ENCODE measurements around the gene VAMP3.
A peak's percentile ranks its signal among the peaks of the same experiment; 100 is the strongest.
"Not testable (repeated sequence)": the region's sequence is repeated elsewhere in the genome, so short reads cannot be mapped to it uniquely, and the experiment has no call there.

VAMP3 gene

DNA sequence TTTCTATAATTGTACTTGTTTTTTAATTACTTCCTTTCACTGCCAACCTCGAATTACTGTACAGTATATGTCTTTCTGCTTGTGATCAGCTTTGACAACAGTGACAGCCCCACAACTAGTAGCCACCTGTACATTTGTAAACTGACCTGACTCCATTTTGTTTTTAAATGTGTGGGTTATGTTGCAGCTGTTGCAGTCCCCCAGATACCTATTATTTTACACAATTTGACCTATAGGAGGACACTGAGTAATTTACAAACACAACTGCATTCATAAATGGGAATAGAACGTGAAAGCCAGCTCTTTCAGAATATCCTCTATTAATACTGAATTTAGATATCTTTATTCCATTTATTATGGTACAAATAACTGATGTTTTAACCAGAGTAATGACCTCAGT, 2.5 kb upstream of the VAMP3 start:
- DNase-seq (ENCODE audit: low read depth), result no peak

DNA sequence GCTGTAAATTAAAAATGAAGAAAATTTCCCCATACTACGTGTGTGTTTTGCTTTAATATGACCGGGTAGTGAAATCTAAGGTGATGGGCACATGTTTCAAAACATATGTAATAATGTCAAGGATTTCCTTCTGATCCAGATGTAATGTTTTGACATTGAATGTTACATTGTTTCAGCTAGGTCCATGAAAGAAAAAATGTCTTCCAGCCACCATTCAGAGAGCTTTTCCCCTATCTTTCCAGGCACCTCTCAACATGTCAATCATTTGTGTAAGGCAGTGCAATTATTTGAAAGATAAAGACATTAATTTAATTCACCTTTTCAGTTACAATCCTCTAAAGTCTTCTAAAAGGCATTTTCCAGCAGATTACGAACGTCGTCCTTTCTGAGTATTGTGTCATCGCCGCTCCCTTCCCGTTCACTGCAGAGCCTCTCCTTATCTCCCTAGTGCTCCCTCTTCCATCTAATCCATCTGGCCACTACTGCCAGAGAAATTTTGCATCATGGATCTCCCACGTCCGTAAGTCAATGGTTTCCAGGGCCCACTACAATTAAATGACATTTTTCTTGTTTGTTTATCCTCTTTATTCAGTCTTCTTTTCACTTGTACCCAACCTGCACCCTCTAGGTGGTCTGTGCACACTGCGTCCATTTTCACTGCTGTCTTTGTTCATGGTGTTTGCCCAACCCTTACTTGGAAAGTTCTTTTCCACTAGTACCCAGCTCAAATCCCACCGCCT, 1.3 kb upstream of the VAMP3 start:
- DNase-seq (ENCODE audit: low read depth), result no peak

DNA sequence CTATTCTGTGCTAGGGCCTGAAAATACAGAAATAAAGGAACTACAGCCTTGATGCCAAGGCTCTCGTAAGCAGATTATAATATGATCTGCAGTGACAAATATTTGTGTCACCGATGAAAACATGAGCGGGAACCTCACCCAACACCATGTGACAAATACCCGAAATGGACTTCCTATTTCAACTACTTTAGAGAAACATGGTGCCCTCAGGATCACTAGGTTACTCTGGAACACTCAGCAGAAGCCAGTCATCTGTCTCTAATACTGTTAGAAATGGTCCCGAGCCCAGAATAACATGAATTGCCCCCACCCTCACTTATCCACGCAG, 463 bp upstream of the VAMP3 start:
- no peak for DNase-seq (ENCODE audit: low read depth)

DNA sequence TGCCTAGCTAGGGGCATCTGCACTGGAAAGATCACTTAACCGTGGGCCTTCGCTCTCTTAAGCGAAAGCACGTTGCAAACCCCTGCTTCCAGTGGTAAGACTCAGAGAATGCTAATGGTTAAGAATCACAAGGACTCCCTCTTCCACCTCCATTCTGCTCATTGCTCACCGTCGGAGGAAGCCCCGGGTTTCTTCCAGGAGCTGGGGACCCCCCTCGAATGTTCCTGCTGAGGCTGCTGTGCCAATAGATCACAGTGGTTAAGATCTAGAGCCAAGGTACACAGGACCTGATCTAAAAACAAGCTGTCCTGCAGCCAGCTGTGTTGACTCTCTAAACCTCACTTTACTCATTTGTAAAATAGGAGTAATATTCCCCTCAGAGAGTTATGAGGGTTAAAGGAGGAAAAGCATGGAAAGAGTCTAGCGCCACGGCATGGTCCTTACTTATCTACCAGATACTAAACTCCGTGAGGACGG, 765 bp downstream of the VAMP3 start:
- no peak for DNase-seq (ENCODE audit: low read depth)

DNA sequence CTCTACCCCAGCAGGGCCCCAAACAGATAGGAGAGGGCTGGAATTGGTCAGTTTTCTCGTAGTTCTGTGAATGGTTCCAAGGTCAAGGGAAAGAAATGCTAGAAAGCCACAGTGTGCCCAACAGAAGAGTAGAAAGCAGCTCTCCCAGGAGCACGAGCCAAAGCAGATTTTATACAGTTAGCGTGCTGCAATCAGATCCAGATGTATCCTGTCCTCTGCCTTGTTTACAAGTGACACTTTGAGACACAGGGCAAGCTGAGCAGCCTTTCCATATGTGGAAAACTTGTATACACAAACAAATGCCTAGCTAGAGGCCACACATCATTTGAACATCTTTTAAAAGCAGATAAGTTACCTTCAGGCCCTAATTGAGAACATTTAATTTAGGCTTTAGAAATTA, 6.5 kb downstream of the VAMP3 start:
- no peak for DNase-seq (ENCODE audit: low read depth)

DNA sequence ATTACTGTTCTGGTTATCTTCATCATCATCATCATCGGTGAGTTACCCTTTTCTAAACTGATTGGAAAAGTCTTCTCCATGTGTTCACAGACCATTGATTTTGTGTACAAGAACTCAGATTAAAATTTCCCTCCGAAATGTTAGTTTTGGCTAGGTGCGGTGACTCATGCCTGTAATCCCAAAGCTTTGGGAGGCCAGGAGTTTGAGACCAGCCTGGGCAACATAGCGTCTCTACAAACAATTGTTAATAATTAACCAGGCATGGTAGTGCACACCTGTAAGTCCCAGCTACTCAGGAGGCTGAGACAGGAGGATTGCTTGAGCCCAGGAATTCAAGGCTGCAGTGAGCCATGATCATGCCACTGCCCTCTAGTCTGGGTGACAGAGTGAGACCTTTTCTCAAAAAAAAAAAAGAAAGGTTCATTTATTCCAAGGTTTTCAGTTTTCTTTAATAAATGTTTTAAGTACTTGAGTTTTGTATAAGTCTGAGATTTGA, 7.1 kb downstream of the VAMP3 start:
- DNase-seq (ENCODE audit: low read depth), result no peak

DNA sequence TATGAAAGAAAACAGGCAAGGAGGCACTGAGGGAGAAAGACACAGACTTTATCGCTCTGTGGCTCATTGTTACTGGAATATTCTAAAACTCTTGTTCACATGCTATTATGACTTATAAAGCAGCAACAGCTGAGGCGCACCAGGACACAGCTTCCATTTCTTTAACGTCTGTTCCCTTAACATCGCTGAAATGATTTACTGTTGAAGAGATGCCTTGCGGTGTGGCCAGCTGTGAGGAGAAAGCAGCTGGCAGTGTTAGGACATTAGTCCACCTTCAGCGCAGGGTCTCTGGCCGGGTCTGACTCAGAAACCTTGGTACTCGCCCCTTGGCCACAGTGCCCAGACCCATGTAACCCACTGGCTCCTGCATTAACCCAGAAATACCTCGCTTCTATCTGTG, 9.9 kb downstream of the VAMP3 start:
- DNase-seq (ENCODE audit: low read depth), result no peak

DNA sequence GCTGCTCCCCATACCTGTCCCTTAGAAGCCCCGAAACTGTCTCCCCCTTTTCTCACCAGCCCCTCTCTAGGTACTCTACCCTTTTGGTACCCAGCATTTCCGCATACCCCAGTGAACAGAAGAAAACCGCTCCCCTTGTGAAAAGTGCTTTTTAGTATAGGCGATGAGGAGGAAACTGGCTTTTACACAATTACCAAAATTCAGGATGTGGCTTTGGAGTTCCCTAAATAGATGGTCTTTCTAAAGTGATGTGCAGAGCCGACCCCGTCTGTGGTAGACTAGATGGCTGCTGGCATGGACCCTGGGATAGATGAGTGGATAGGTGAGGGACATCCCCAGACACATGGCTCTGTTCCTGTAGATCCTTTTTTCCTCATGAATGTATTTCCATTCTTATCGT, 10.4 kb downstream of the VAMP3 start:
- no peak for DNase-seq (ENCODE audit: low read depth)

DNA sequence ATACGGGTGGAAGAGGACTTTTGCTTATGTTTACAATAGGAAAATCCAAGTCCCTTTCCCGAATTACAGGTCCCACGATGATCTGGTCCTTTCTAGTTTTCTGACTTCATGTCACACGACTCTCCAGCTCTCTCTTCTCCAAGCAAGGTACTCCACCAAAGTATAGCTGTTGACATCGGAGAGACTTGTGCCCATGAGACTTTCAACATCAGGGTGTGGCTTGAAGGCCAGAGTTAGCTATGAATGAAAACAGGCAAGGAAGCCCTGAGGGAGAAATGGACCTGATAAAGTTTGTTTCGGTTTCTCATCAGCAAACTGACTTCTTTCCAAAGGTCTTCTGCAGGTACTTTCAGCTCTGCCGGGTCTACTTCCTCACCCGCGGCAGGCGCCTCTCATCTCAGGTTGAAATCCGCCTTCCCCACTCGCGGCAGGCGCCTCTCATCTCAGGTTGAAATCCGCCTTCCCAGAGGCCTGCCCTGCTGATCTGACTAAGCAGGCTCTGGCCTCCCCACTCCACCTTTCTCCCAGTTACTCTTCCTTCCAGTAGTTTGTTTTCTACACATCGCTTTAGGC, 10.9 kb downstream of the VAMP3 start:
- DNase-seq (ENCODE audit: low read depth), result no peak

DNA sequence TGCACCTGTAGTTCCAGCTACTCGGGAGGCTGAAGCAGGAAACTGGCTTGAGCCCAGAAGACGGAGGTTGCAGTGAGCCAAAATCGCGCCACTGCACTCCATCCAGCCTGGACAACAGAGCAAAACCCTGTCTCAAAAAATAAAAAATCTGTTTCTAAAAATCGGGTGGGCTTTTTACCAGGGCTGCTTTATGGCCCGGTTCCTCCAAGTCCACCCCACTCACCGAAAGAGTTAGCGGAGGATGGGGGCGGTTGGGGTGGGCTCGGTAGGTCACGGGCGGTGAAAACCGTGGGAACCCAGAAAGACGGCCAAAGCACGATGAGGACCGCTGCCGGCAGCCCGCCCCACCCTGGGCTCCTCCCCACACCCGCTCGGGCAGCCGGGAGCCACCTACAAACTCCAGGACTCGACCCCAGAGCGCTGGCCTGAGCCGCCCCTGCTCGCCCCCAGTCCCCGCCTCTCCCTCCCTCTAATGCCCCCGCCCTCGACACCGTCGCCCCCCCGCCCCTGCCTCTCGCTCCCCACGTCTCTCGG, 12.1 kb downstream of the VAMP3 start:
- peak; percentile 16 for DNase-seq (ENCODE audit: low read depth)

DNA sequence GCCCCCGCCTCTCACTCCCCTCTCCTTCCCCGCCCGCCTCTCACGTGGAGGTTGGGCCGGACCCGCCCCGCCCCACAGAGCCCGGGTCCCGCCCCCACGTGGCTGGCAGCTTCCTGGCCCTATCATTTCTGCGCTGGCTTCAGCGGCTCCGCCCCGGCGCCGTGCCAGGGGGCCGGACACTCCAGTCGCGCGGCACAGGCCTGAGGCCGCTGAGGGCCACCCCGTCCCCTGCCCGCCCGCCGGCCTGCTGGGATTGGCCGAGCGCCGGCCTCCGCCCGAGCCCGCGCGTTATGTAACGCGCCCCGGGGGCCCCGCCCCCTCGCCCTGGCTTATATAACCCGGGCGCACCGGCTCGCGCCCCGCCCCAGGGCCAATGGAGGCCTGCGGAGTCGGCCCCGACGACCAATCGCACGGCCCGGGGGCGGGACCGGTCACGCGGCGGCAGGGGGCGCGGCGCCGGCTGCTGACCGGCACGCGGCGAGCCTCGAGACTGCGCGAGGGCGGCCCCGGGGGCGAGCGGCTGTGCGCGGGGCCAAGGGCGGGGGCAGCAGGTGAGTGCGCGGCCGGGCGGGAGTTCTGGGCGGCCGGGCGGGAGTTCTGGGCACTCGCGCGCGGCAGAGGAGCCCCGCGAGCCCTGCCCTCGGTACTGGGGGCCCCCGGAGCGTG, 12.9 kb downstream of the VAMP3 start, which contains the start of gene PER3:
TSS of gene PER3 (plus strand) at position 466 of the 666 bp plus-strand sequence. CDS start 587 bp downstream, outside the sequence.
- peak; percentile 82 for DNase-seq (ENCODE audit: low read depth)

DNA sequence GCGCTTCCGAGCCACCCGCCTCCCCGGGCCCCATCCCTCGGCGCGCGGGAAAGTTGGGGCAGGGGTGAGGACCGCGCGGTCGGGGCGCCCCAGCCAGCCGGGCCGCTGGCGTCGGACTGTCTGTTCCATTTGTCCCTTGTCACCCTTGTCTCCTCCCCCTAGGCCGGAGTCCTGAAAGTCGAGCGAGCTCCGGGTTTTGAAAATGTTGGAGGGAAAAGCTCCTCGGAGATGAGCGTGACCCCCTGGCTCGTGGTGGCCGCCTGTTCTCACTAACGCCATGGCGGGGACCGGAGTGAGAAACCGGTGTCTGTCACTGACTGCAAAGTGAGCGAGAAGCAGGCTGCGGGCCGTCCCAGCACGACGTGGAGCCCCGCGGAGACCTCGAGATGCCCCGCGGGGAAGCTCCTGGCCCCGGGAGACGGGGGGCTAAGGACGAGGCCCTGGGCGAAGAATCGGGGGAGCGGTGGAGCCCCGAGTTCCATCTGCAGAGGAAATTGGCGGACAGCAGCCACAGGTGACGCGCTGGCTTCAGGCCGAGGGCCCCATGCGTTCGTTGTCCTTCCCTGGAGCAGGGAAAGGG, 13.5 kb downstream of the VAMP3 start:
- no peak for DNase-seq (ENCODE audit: low read depth)

DNA sequence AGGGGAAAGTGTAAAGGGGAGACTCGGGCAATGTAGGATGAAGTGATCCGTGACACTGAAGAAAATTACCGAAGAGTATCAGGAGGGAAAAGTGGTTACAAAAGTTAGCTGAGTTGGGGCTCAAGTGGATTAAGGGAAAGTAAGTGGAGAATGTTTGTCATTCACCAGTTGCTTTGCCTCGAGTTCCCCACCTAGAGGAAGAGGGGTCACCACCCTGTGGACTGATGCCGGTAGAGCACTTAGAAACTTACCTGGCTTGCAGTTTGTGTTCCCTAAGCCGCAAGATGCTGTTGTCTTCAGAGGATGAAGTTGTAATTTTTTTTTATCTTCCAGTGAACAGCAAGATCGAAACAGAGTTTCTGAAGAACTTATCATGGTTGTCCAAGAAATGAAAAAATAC, 14.0 kb downstream of the VAMP3 start:
- no peak for DNase-seq (ENCODE audit: low read depth)

DNA sequence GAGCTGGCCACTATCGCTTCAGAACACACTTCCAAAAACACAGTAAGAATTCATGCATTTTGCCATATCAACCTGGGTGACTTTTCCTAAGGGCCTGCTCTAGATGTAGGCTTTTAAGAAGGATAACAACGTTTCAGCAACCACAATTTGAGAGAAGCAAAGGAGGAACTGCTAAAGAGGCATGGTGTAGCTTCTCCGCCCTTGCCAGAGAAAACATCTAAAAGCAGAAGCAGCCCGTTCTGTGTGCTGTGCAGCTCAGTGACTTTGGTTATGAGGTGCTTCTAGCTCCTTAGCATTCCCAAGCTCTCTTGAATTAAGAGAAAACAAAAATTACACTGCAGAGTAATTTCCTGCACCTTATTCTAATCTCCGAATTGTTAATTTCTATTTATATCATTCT, 15.7 kb downstream of the VAMP3 start:
- DNase-seq (ENCODE audit: low read depth), result no peak

DNA sequence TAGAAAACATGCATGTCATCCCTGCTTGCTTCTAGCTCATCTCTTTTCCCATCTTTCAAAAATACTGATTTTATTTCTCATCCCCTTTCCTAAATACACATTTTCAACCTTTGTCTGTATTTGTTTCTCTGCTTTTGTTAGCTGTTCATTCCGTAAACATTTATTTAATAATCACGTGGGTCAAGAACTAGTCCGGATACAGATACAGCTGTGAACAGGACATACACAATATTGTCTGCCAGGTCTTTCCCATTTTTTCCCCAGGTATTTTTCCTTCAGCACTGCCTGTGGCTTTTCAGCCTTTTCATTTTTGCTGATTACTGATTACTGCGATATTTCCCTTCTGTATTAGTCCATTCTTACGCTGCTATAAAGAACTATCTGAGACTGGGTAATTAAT, 18.7 kb downstream of the VAMP3 start:
- DNase-seq (ENCODE audit: low read depth), result no peak

DNA sequence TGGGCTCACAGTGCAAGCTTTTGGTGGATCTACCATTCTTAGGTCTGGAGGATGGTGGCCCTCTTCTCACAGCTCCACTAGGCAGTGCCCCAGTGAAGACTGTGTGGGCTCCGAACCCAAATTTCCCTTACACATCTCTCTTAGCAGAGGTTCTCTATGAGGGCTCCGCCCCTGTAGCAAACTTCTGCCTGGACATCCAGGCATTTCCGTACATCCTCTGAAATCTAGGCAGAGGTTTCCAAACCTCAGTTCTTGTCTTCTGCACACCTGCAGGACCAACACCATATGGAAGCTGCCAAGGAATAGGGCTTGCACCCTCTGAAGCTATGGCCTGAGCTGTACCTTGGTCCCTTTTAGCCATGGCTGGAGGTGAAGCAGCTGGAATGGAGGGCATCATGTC, 19.9 kb downstream of the VAMP3 start:
- not testable (repeated sequence) for DNase-seq (ENCODE audit: low read depth)

DNA sequence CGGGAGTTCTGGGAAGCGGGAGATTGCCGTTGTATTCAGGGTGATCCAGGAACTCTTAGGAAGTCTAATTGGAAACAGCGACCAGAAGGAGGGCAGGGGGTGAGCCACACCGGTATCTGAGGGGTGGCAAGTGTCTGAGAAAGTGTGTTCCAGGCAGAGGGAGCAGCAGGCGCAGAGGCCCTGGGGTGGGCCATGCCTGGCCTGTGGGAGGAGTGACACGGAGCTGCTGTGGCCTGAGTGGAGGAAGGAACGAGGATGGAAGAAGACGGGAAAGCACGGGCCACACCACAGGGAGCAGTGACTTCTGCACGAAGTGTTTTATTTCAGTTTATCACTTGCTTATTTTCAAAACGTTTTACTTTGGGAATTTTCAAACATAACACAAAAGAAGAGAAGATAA, 24.3 kb downstream of the VAMP3 start:
- no peak for DNase-seq (ENCODE audit: low read depth)

DNA sequence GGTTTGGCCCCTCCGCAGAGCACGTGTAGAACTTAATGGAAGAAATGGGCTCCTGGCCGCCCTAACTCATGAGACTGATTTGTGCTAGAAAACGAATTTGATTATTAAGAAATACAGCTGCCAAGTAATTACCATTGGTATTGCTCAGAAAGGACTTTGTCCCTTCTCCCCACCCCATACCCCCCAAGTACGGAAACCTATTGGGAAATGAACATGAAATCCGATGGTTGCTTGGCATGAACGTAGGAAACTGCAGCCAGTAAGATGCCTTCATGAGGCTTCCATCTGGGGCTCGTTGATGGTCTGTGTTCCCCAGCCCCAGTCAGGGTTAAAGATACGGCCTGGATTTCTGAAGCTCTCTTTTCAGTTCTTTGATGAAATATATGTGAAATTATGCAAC, 34.4 kb downstream of the VAMP3 start:
- DNase-seq (ENCODE audit: low read depth), result no peak

DNA sequence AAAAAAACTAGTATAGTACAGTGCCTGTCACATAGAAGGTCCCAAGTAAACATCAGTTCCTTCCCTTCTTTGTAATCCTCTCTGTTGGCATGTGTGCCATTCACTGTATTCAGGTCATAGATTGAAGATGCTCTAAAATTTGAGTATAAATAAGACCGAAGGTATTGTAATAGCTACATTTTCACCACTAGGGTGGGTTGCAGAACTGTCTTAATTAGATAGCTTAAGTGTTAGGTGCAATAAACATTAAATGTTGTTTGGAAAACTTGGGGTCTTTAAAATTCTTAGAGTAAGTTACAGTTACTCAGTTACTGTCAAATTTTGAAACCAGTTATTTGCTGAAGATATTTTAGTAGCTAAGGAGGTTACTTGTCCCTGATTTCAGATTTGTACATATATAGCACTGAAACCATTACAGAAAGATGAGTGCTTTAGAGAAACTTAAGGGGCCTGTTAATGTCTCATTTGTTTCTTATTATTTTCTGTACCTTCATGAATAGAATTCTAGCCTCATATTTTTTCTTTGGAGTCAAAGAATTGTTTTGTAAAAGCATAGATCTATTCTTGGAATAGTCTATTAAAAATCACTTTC, 37.3 kb downstream of the VAMP3 start:
- DNase-seq (ENCODE audit: low read depth), result no peak

DNA sequence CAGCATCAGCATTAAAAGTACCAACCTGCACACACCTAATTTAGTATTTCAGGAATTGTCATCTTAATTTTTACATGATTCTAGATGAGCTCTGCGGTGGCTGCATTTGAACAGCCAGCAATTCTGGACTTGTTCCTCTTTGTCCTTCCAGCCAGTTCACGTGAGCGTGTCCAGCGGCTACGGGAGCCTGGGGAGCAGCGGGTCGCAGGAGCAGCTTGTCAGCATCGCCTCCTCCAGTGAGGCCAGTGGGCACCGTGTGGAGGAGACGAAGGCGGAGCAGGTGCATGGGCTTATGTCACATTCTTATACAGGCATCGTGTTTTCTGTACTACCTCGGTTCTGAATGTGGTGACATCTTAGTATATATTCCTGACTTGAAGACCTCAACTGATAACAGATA, 38.6 kb downstream of the VAMP3 start:
- no peak for DNase-seq (ENCODE audit: low read depth)

DNA sequence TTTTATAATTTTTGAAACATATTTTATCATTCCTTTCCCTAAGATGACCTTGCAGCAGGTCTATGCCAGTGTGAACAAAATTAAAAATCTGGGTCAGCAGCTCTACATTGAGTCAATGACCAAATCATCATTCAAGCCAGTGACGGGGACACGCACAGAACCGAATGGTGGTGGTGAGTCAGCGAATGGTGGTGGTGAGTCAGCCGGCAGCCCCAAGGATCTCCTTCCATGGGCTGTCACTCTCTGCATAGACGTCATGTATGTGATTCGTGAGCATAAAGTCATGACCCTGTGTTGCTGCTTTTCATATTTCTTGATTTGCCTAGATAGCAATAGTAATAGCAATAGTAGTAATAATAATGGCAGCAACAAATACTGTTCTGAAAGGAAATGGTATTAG, 39.3 kb downstream of the VAMP3 start:
- DNase-seq (ENCODE audit: low read depth), result peak; percentile 10

DNA sequence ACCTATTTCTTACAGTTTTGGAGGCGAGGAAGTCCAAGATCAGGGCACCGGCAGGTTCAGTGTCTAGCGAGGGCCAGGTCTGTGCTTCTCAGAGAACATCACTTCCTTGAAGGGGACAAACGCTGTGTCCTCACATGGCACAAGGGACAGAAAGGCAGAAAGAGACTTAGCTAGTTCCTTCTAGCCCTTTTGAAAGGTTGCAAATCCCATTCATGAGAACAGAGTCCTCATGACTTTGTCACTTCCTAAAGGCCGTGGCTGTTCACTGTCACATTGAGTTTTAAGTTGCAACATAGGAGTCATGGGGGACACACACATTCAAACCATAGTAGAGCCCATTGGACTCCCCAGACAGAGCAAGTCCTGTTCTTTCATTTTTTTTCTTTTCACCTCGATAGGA, 40.4 kb downstream of the VAMP3 start:
- no peak for DNase-seq (ENCODE audit: low read depth)
